GM20000 (cell line): ENCODE data around the gene ZNF750.

ENCODE experiments used
- DNase-seq: peaks from one replicate; pipeline ENCODE4 v3.0.0; 2012; ENCODE audit warnings: low spot score
- CTCF ChIP-seq: IDR thresholded peaks from 2 replicates; pipeline ENCODE4 v1.5.1; 2012; ENCODE audit warnings: mild to moderate bottlenecking, control low read depth; ENCODE audit errors: extremely low read depth, missing control alignments

Gene ZNF750

GRCh38 chr17:82797061-82797460 is 42.8 kb downstream of the ZNF750 start:
- TF ChIP-seq CTCF = no peak
- DNase-seq = no peak

- no peak for TF ChIP-seq CTCF
- no peak for DNase-seq
These were observed 44.2 kb downstream of the ZNF750 start for GRCh38 chr17:82795615-82796014.

- TF ChIP-seq CTCF = no peak
These were observed 44.9 kb downstream of the ZNF750 start for GRCh38 chr17:82794781-82795482.

GRCh38 chr17:82793974-82794630 is 45.7 kb downstream of the ZNF750 start:
- DNase-seq = no peak
- TF ChIP-seq CTCF = no peak

More at GRCh38 chr17:82794781-82795482, 44.9 kb downstream of the ZNF750 start:
- DNase-seq = no peak

GRCh38 chr17:82791532-82791931 is 48.3 kb downstream of the ZNF750 start:
- TF ChIP-seq CTCF = no peak
- DNase-seq = no peak

- no peak for DNase-seq
- TF ChIP-seq CTCF = no peak
These were observed 49.4 kb downstream of the ZNF750 start for GRCh38 chr17:82790391-82790790.

GRCh38 chr17:82789806-82790205 is 50.0 kb downstream of the ZNF750 start:
- DNase-seq = no peak
- TF ChIP-seq CTCF = no peak
